ENCODE data around the gene ANKRD22.

Gene ANKRD22

DNA sequence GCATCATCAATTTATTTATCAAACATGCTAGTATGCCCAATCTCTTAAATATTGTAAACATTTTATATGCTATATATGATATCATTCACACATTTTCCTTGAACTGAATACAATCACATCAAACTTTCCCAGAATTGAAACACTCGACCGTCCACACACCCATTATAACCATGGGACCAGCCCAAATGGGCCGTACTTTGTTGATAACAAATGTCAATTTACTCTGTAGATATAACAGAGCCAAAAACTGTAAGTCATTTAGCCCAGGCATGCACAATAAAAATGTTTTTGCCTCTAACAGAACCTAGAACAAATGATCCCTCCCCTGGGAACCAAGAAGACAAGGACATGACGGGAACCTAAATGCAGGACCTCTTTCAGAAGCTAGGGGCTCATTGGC, 683 bp upstream of the ANKRD22 start:
- no peaks in the 10 kb centered on the region for H3K27me3 ChIP-seq (ENCODE audit: insufficient read depth, low read length, poor library complexity, severe bottlenecking)
- H3K36me3 ChIP-seq (ENCODE audit: insufficient read depth, low read length) = no peaks in the 10 kb centered on the region
- no peak overlapping the region for H3K4me2 ChIP-seq (ENCODE audit: low read depth, low read length, poor library complexity, severe bottlenecking)
- no peaks in the 10 kb centered on the region for H3F3A ChIP-seq (ENCODE audit: low read depth)
- H3K4me3 ChIP-seq (ENCODE audit: low read length, poor library complexity, severe bottlenecking) = no peak overlapping the region
- TF ChIP-seq EZH2phosphoT487 (IDR thresholded peaks at IDR 0.05; ENCODE audit: borderline replicate concordance) (no peak), CTCF (conservative IDR thresholded peaks at IDR 0.05; ENCODE audit: low read length) (no peak)
- peak overlapping the region; percentile 58; the same call in 1 of the 2 replicates for H2AFZ ChIP-seq (ENCODE audit: low read length)
- no peaks in the 10 kb centered on the region for H3K79me2 ChIP-seq (ENCODE audit: insufficient read depth, low read length)
- H3K9me2 ChIP-seq (replicated peaks; ENCODE audit: low read depth, low read length) = no peaks in the 10 kb centered on the region
- H3K4me1 ChIP-seq (ENCODE audit: insufficient read depth, low read length, poor library complexity, severe bottlenecking) = peaks cover 41% of the 10 kb centered on the region
- no peaks in the 10 kb centered on the region for H3K9me3 ChIP-seq (ENCODE audit: insufficient read depth, low read depth, low read length)
- H4K20me1 ChIP-seq (ENCODE audit: insufficient read depth, low read length, poor library complexity, severe bottlenecking) = no peaks in the 10 kb centered on the region
- peak overlapping the region; percentile 18 for H3K9ac ChIP-seq (ENCODE audit: low read depth, low read length, poor library complexity, severe bottlenecking)

- Histone ChIP-seq H3K4me2 (ENCODE audit: low read depth, low read length, poor library complexity, severe bottlenecking) (no peak overlapping the region), H3K4me1 (ENCODE audit: insufficient read depth, low read length, poor library complexity, severe bottlenecking) (peaks cover 41% of the 10 kb centered on the region), H3K4me3 (ENCODE audit: low read length, poor library complexity, severe bottlenecking) (no peak overlapping the region), H4K20me1 (ENCODE audit: insufficient read depth, low read length, poor library complexity, severe bottlenecking) (no peaks in the 10 kb centered on the region), H3K36me3 (ENCODE audit: insufficient read depth, low read length) (no peaks in the 10 kb centered on the region), H3K9me3 (ENCODE audit: insufficient read depth, low read depth, low read length) (no peaks in the 10 kb centered on the region), H3K79me2 (ENCODE audit: insufficient read depth, low read length) (no peaks in the 10 kb centered on the region), H3K9ac (ENCODE audit: low read depth, low read length, poor library complexity, severe bottlenecking) (no peak overlapping the region), H2AFZ (ENCODE audit: low read length) (peak overlapping the region; percentile 18), H3K27me3 (ENCODE audit: insufficient read depth, low read length, poor library complexity, severe bottlenecking) (no peaks in the 10 kb centered on the region), H3K9me2 (replicated peaks; ENCODE audit: low read depth, low read length) (no peaks in the 10 kb centered on the region), H3F3A (ENCODE audit: low read depth) (no peaks in the 10 kb centered on the region)
- no peak for TF ChIP-seq CTCF (conservative IDR thresholded peaks at IDR 0.05; ENCODE audit: low read length)
- TF ChIP-seq EZH2phosphoT487 (IDR thresholded peaks at IDR 0.05; ENCODE audit: borderline replicate concordance) = no peak
Measured at GRCh38 chr10:88850712-88851111, 932 bp downstream of the ANKRD22 start.

DNA sequence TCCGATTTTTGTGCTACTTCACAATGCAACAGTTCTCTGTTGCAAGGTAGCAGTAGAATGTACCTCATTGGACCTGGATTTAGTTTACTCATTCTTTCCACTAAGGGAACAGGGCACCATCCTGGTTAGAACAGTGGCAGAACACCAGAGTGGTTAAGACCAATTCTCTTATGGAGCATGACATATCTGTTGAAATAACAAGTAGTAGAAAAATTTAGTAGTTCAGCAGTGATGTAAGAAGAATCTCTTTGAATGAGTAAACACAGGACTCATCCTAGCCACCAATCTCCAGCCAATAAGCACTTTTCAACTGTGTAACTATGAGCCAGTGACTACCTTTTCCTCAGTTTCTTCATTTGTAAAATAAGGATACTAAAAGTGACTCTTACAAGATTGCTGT, 2.4 kb downstream of the ANKRD22 start:
- Histone ChIP-seq H3K9me2 (replicated peaks; ENCODE audit: low read depth, low read length) (no peaks in the 10 kb centered on the region), H3K4me1 (ENCODE audit: insufficient read depth, low read length, poor library complexity, severe bottlenecking) (peaks cover 34% of the 10 kb centered on the region), H3K9me3 (ENCODE audit: insufficient read depth, low read depth, low read length) (no peaks in the 10 kb centered on the region), H2AFZ (ENCODE audit: low read length) (peak overlapping the region; percentile 51), H3K9ac (ENCODE audit: low read depth, low read length, poor library complexity, severe bottlenecking) (no peak overlapping the region), H3K79me2 (ENCODE audit: insufficient read depth, low read length) (no peaks in the 10 kb centered on the region), H3K27me3 (ENCODE audit: insufficient read depth, low read length, poor library complexity, severe bottlenecking) (no peaks in the 10 kb centered on the region), H4K20me1 (ENCODE audit: insufficient read depth, low read length, poor library complexity, severe bottlenecking) (no peaks in the 10 kb centered on the region), H3K4me3 (ENCODE audit: low read length, poor library complexity, severe bottlenecking) (no peak overlapping the region), H3K4me2 (ENCODE audit: low read depth, low read length, poor library complexity, severe bottlenecking) (no peak overlapping the region), H3F3A (ENCODE audit: low read depth) (no peaks in the 10 kb centered on the region), H3K36me3 (ENCODE audit: insufficient read depth, low read length) (no peaks in the 10 kb centered on the region)
- TF ChIP-seq CTCF (conservative IDR thresholded peaks at IDR 0.05; ENCODE audit: low read length) (no peak), EZH2phosphoT487 (IDR thresholded peaks at IDR 0.05; ENCODE audit: borderline replicate concordance) (no peak)
